Measurements from ENCODE around the gene SLC8A3.

The SLC8A3 gene

DNA sequence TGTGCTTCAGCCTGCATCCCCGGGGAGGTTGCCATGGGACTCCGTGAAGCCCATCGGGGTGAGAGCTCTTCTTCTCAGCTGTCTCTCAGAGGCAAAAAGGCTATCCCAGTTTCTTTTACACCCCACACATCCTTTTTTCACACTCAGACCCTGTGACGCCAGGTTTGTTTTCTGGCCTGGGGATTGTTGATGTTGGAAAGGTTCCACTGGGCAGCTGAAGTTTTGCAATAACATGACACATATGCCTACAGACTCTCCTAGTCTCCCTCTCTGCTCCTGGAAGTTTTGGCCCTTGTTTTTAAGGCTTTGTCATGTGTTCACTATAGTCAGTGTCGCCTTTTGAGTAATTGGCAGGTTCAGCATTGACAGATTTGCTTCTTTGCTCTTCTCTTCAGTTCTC is 190.9 kb downstream of the SLC8A3 start:
- no peak for DNase-seq (ENCODE audit: low spot score)

GRCh38 chr14:69996216-69996615 is 192.5 kb downstream of the SLC8A3 start:
- DNase-seq (ENCODE audit: low spot score) = no peak

Measured in hematopoietic multipotent progenitor cell treated with erythropoietin and hydrocortisone succinate and interleukin-3 and kit ligand, for 15 days (in vitro differentiated cells).